ENCODE results near the gene NTRK3. TPM values are rescaled to one million over a fixed set of nuclear protein-coding genes. Genes with fewer than 3 reads are reported as not detected.

Gene NTRK3
- total RNA-seq, 1 donor from 2014 or later = not detected

GRCh38 chr15:88121968-88122530 is 134.5 kb downstream of the NTRK3 start:
- H3K9me3 Mint-ChIP-seq = no peaks in the 10 kb centered on the region
- CTCF ChIA-PET = no interaction called here
- no peaks in the 10 kb centered on the region for H3K4me1 Mint-ChIP-seq
- intact Hi-C loops (cut with micrococcal nuclease) = no loop called here
- no peaks in the 10 kb centered on the region for H3K36me3 Mint-ChIP-seq (ENCODE audit: low read depth)
- no peak overlapping the region for H3K27ac Mint-ChIP-seq
- no peak overlapping the region for H3K4me3 Mint-ChIP-seq
- POLR2A ChIA-PET = no interaction called here
- no peak for TF ChIP-seq CTCF (IDR thresholded peaks at IDR 0.05)
- ATAC-seq (ENCODE audit: low read depth) = no peak
- H3K27me3 Mint-ChIP-seq = peaks cover 2% of the 10 kb centered on the region
- no peak for DNase-seq

- H3K4me1 Mint-ChIP-seq = no peaks in the 10 kb centered on the region
- TF ChIP-seq CTCF (IDR thresholded peaks at IDR 0.05) = no peak
- H3K27me3 Mint-ChIP-seq = no peaks in the 10 kb centered on the region
- no peak overlapping the region for H3K4me3 Mint-ChIP-seq
- H3K36me3 Mint-ChIP-seq (ENCODE audit: low read depth) = no peaks in the 10 kb centered on the region
- ATAC-seq (ENCODE audit: low read depth) (no peak), DNase-seq (no peak)
- ChIA-PET CTCF (no interaction called here), POLR2A (no interaction called here)
- H3K27ac Mint-ChIP-seq = no peak overlapping the region
- H3K9me3 Mint-ChIP-seq = no peaks in the 10 kb centered on the region
- intact Hi-C loops (cut with micrococcal nuclease) = no loop called here
Observed at GRCh38 chr15:88120026-88120425, 136.5 kb downstream of the NTRK3 start.

GRCh38 chr15:88118741-88119140 is 137.8 kb downstream of the NTRK3 start:
- Mint-ChIP-seq H3K4me3 (no peak overlapping the region), H3K4me1 (no peaks in the 10 kb centered on the region), H3K27ac (no peak overlapping the region), H3K9me3 (no peaks in the 10 kb centered on the region), H3K27me3 (no peaks in the 10 kb centered on the region), H3K36me3 (ENCODE audit: low read depth) (no peaks in the 10 kb centered on the region)
- CTCF ChIA-PET = no interaction called here
- no peak for ATAC-seq (ENCODE audit: low read depth)
- DNase-seq = no peak
- POLR2A ChIA-PET = no interaction called here
- intact Hi-C loops (cut with micrococcal nuclease) = no loop called here
- no peak for TF ChIP-seq CTCF (IDR thresholded peaks at IDR 0.05)

- Mint-ChIP-seq H3K36me3 (ENCODE audit: low read depth) (no peaks in the 10 kb centered on the region), H3K27me3 (no peaks in the 10 kb centered on the region), H3K27ac (no peak overlapping the region), H3K4me3 (no peak overlapping the region), H3K4me1 (no peaks in the 10 kb centered on the region), H3K9me3 (no peaks in the 10 kb centered on the region)
- DNase-seq = no peak
- no peak for TF ChIP-seq CTCF (IDR thresholded peaks at IDR 0.05)
- ChIA-PET POLR2A (no interaction called here), CTCF (no interaction called here)
- no peak for ATAC-seq (ENCODE audit: low read depth)
- intact Hi-C loops (cut with micrococcal nuclease) = no loop called here
Observed at GRCh38 chr15:88118035-88118434, 138.5 kb downstream of the NTRK3 start.

GRCh38 chr15:88115486-88116152 is 140.9 kb downstream of the NTRK3 start:
- Mint-ChIP-seq H3K4me3 (no peak overlapping the region), H3K27ac (no peak overlapping the region), H3K36me3 (ENCODE audit: low read depth) (no peaks in the 10 kb centered on the region), H3K27me3 (no peaks in the 10 kb centered on the region), H3K4me1 (no peaks in the 10 kb centered on the region), H3K9me3 (no peaks in the 10 kb centered on the region)
- POLR2A ChIA-PET = no interaction called here
- ATAC-seq (ENCODE audit: low read depth) (no peak), DNase-seq (no peak)
- CTCF ChIA-PET = no interaction called here
- no peak for TF ChIP-seq CTCF (IDR thresholded peaks at IDR 0.05)
- intact Hi-C loops (cut with micrococcal nuclease) = no loop called here

Measured in activated B cell treated with CpG ODN at 0.5 μM for 24 hours (primary cell).